ENCODE results near the gene AOAH. TPM values are rescaled to one million over a fixed set of nuclear protein-coding genes. Genes with fewer than 3 reads are reported as not detected.

The AOAH gene
- total RNA-seq, 1 donor from 2014 or later: 0.92 TPM

DNA sequence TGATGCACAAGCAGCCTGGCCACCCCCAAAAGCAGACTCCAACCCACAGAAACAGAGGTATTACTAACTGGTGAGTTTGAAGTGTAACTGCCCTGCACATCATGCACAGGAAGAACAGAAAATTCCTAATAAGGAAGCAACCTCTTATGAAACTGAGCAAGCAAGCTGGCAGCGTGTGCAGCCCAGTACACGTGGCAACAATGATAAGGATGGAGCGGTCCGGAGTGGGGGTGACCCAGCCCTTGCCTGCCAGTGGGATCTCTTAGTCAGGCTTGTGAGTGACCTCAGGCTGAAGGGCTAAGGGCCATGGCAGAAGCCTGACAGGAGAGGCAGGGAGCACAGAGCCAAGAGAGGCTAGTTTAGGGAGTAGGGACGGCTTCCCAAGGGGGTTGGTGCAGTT lies 22.1 kb upstream of the AOAH start:
- Mint-ChIP-seq H3K27ac (peak overlapping the region; percentile 17), H3K27me3 (no peaks in the 10 kb centered on the region), H3K36me3 (no peaks in the 10 kb centered on the region), H3K4me3 (no peak overlapping the region), H3K4me1 (ENCODE audit: unreplicated experiment) (peaks cover 7% of the 10 kb centered on the region), H3K9me3 (peaks cover 4% of the 10 kb centered on the region)
- TF ChIP-seq, protein P1, sequence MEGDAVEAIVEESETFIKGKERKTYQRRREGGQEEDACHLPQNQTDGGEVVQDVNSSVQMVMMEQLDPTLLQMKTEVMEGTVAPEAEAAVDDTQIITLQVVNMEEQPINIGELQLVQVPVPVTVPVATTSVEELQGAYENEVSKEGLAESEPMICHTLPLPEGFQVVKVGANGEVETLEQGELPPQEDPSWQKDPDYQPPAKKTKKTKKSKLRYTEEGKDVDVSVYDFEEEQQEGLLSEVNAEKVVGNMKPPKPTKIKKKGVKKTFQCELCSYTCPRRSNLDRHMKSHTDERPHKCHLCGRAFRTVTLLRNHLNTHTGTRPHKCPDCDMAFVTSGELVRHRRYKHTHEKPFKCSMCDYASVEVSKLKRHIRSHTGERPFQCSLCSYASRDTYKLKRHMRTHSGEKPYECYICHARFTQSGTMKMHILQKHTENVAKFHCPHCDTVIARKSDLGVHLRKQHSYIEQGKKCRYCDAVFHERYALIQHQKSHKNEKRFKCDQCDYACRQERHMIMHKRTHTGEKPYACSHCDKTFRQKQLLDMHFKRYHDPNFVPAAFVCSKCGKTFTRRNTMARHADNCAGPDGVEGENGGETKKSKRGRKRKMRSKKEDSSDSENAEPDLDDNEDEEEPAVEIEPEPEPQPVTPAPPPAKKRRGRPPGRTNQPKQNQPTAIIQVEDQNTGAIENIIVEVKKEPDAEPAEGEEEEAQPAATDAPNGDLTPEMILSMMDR (conservative IDR thresholded peaks at IDR 0.05): no peak
- DNase-seq (ENCODE audit: extremely low spot score, unreplicated experiment): no peak

DNA sequence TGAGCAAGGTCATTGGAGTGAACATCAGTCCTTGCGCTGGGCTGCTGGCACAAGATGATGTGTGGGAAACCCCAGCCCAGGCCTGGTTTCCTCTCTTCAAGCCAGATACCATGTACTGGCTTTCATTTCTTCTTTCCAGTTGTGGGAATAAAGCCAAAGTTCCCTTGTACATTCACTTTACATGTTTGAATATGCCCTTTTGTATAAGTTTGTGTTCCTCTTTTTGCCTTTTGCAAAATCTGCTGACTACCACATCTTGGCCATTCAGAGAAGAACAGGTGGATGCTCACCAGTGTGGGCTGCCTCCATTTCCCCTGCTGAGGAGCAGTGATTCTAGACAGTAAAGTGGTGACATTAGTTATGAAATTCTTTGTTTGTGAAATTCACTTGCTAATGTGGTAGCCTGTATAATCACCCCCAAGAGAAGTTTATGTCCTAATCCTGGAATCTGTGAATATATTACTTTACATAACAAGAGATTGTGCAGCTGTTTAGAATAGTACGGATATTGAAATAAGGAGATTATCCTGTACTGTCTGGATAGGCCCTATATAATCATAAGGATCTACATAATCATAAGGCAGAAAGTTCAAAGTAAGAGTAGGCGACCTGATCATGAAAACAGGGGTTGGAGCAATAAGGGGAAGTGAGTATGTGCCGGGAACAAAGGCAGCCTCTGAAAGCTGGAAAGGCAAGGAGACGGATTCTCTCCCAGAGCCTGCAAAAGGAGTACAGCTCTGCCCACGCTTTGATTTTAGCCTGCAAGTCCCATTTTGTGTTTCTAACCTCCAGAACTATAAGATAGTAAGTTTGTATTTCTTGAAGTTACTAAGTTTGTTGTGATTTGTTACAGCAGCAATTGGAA lies 18.8 kb upstream of the AOAH start:
- Mint-ChIP-seq H3K9me3 (peaks cover 4% of the 10 kb centered on the region), H3K4me3 (no peak overlapping the region), H3K27ac (no peak overlapping the region), H3K4me1 (ENCODE audit: unreplicated experiment) (peaks cover 7% of the 10 kb centered on the region), H3K27me3 (no peaks in the 10 kb centered on the region), H3K36me3 (no peaks in the 10 kb centered on the region)
- TF ChIP-seq, protein P1 (conservative IDR thresholded peaks at IDR 0.05): no peak
- DNase-seq (ENCODE audit: extremely low spot score, unreplicated experiment): no peak

DNA sequence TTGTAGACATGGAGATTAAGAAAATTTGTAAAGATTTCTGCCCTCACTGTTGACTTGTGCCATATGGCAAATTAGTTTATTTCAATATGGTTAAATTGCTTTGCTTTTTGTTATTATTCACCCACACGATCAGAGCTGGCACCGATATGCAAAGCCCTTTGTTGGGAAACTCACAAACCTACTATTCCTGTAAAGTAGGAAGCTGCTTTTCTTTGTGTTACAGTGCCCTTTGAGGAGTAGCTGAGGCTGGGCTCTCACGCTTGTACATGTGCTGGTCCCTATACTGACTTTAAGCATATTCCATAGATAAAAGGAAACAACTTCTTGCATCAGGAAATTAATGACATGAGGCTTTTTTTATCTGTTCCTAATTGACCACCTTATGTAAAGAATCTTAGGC lies 17.6 kb upstream of the AOAH start:
- DNase-seq (ENCODE audit: extremely low spot score, unreplicated experiment): no peak
- H3K36me3 Mint-ChIP-seq: no peaks in the 10 kb centered on the region
- no peaks in the 10 kb centered on the region for H3K27me3 Mint-ChIP-seq
- TF ChIP-seq, protein P1 (conservative IDR thresholded peaks at IDR 0.05): no peak
- H3K4me1 Mint-ChIP-seq (ENCODE audit: unreplicated experiment): peaks cover under 1% of the 10 kb centered on the region
- H3K9me3 Mint-ChIP-seq: peaks cover 4% of the 10 kb centered on the region
- no peak overlapping the region for H3K27ac Mint-ChIP-seq
- no peak overlapping the region for H3K4me3 Mint-ChIP-seq

DNA sequence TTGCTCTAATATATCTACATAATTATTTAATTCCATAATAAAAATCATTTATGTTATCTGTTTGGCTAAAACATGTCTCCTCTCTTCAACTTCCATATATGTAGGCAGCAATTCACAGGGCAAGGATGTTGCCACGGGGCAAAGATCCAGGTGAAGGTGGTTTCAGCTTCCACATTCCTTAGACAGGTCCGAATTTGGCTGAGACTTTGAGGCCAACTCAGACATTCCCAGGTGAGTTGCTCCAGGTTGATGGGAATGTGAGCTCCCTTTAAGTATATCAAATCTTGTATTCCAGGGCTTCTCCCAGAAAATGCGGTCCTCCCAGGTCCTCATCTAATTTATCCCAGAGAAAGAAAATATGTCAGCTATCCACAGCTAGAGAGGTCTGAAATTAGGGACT lies 15.1 kb upstream of the AOAH start:
- Mint-ChIP-seq H3K9me3 (peaks cover 4% of the 10 kb centered on the region), H3K4me1 (ENCODE audit: unreplicated experiment) (peaks cover 6% of the 10 kb centered on the region), H3K4me3 (no peak overlapping the region), H3K36me3 (no peaks in the 10 kb centered on the region), H3K27me3 (no peaks in the 10 kb centered on the region), H3K27ac (no peak overlapping the region)
- TF ChIP-seq, protein P1 (conservative IDR thresholded peaks at IDR 0.05): no peak
- DNase-seq (ENCODE audit: extremely low spot score, unreplicated experiment): no peak

DNA sequence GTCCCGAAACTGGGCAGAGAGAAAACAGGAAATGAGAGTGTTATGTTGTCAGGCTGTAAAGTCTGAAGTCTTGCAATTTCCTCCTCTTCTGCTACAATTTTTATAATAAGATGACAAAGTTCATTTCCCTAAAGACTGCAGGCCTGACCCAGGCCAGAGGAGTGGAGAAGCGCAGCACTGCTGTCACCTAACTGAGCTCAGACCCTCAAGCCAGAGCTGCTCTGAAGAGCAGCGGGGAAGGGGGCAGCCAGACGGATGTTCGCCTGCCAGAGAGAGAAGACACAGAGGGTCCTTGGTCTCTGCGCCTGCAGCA lies 12.6 kb upstream of the AOAH start:
- peaks cover 6% of the 10 kb centered on the region for H3K4me1 Mint-ChIP-seq (ENCODE audit: unreplicated experiment)
- TF ChIP-seq, protein P1 (conservative IDR thresholded peaks at IDR 0.05): no peak
- no peaks in the 10 kb centered on the region for H3K36me3 Mint-ChIP-seq
- DNase-seq (ENCODE audit: extremely low spot score, unreplicated experiment): no peak
- H3K4me3 Mint-ChIP-seq: no peak overlapping the region
- H3K9me3 Mint-ChIP-seq: peaks cover 7% of the 10 kb centered on the region
- no peak overlapping the region for H3K27ac Mint-ChIP-seq
- no peaks in the 10 kb centered on the region for H3K27me3 Mint-ChIP-seq
